Activated CD8-positive, alpha-beta memory T cell treated with anti-CD3 and anti-CD28 coated beads, Interleukin-2, amount 10 ng/mL, durations not matched to agents 7 days and 5 days (primary cell): ENCODE results near the gene GATA2. TPM values are rescaled to one million over a fixed set of nuclear protein-coding genes. Genes with fewer than 3 reads are reported as not detected.

Experiments used
- ATAC-seq: fragments of 150-1000 bp; cut with Tn5 transposase; one replicate; pipeline ENCODE4 v1.10.0; 2021; ENCODE audit warnings: moderate library complexity
- CTCF ChIA-PET: fragments of 350-600 bp; sonication (Branson Sonifier 250); formaldehyde crosslinking; loops from one replicate; lab custom pipeline; 2021; ENCODE audit warnings: antibody characterized with exemption; lab: Charles Lee
- DNase-seq: peaks from one replicate; pipeline ENCODE4 v3.0.0-alpha.2; 2020
- H3K27ac Mint-ChIP-seq: one replicate; pipeline ENCODE4 v1.8.0; 2021; ENCODE audit warnings: mild to moderate bottlenecking, mixed read lengths
- H3K27me3 Mint-ChIP-seq: one replicate; pipeline ENCODE4 v1.8.0; 2021; ENCODE audit warnings: mixed read lengths
- H3K36me3 Mint-ChIP-seq: one replicate; pipeline ENCODE4 v1.8.0; 2021; ENCODE audit warnings: mild to moderate bottlenecking, mixed read lengths
- H3K4me1 Mint-ChIP-seq: one replicate; pipeline ENCODE4 v1.8.0; 2021; ENCODE audit warnings: mixed read lengths
- H3K4me3 Mint-ChIP-seq: one replicate; pipeline ENCODE4 v1.8.0; 2021; ENCODE audit warnings: mild to moderate bottlenecking, moderate library complexity, mixed read lengths
- H3K9me3 Mint-ChIP-seq: one replicate; pipeline ENCODE4 v1.8.0; 2022; ENCODE audit warnings: low read depth, mixed read lengths
- total RNA-seq, 2 experiments: library from RNA; stranded (reverse); gene quantifications; one replicate each; pipeline ENCODE4 v1.2.3, GENCODE V29; 2021

GATA2 gene
- total RNA-seq, 2 experiments from 2014 or later = 0.28 TPM; not detected in 1

GRCh38 chr3:128482666-128483656 is 10.0 kb downstream of the GATA2 start:
- H3K27ac Mint-ChIP-seq = no peak overlapping the region
- CTCF ChIA-PET = interaction anchor here (0.6 to 1.5 kb wide), 6 partner anchors 45 to 409 kb away, joined by 3 to 5 read pairs (median 4); no protein-coding TSS in a partner anchor
- ATAC-seq = no peak
- peaks cover 10% of the 10 kb centered on the region for H3K4me1 Mint-ChIP-seq
- peaks cover 78% of the 10 kb centered on the region for H3K27me3 Mint-ChIP-seq
- H3K4me3 Mint-ChIP-seq = no peak overlapping the region
- no peaks in the 10 kb centered on the region for H3K36me3 Mint-ChIP-seq
- DNase-seq = no peak
- H3K9me3 Mint-ChIP-seq = no peaks in the 10 kb centered on the region

DNA sequence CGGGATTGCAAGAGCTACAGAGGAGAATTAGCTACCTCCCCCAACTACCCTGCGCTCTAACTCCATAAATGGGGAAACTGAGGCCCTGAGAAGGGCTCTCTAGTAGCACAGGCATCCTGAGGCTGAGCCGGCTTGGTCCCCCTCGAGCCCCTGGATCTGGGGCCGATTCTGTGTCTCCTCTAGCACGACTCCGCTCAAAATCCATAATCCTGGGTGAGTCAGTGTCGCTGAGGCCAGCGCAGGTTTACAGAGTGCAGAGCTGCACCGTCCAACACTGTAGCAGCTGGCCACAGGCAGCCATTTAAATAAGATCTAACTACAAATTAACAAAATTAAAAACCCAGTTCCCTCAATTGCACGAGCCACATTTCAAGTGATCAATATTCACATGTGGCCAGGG is 10.8 kb downstream of the GATA2 start:
- no peaks in the 10 kb centered on the region for H3K36me3 Mint-ChIP-seq
- H3K9me3 Mint-ChIP-seq = no peaks in the 10 kb centered on the region
- H3K27me3 Mint-ChIP-seq = peaks cover 75% of the 10 kb centered on the region
- H3K4me1 Mint-ChIP-seq = peaks cover 8% of the 10 kb centered on the region
- no peak overlapping the region for H3K27ac Mint-ChIP-seq
- DNase-seq (no peak), ATAC-seq (no peak)
- CTCF ChIA-PET = interaction anchor here (1.4 to 1.5 kb wide), 3 partner anchors 44 to 387 kb away, joined by 3 to 4 read pairs (median 4); no protein-coding TSS in a partner anchor
- no peak overlapping the region for H3K4me3 Mint-ChIP-seq

DNA sequence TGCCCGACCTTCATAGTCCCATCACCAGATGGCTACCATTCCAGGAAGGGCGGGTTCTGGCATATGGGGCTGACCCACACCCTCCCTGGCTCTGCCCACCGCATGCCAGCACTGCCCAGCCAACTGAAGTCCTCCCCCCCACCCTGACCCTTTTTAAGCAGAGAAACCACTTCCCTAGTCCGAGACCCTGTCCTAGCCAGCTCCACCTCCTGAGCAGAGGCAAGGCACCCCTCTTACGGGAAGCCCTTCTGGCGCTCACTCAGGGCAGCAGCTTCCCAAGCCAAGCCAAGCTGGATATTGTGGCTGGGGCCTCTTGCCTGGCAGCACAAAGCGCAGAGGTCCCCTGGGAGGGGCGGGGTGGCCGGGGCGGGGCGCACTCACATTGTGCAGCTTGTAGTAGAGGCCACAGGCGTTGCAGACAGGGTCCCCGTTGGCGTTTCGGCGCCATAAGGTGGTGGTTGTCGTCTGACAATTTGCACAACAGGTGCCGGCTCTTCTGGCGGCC is 11.5 kb downstream of the GATA2 start:
- ATAC-seq (no peak), DNase-seq (no peak)
- peaks cover 68% of the 10 kb centered on the region for H3K27me3 Mint-ChIP-seq
- H3K27ac Mint-ChIP-seq = no peak overlapping the region
- no peaks in the 10 kb centered on the region for H3K36me3 Mint-ChIP-seq
- H3K4me3 Mint-ChIP-seq = no peak overlapping the region
- no peaks in the 10 kb centered on the region for H3K9me3 Mint-ChIP-seq
- CTCF ChIA-PET = interaction anchor here (1.5 kb wide), 1 partner anchor 44 kb away, joined by 4 read pairs; no protein-coding TSS in a partner anchor
- peaks cover 7% of the 10 kb centered on the region for H3K4me1 Mint-ChIP-seq

- DNase-seq = no peak
- no peak overlapping the region for H3K4me3 Mint-ChIP-seq
- CTCF ChIA-PET = interaction anchor here (1.5 kb wide), 1 partner anchor 43 kb away, joined by 4 read pairs; no protein-coding TSS in a partner anchor
- no peaks in the 10 kb centered on the region for H3K9me3 Mint-ChIP-seq
- peaks cover 63% of the 10 kb centered on the region for H3K27me3 Mint-ChIP-seq
- ATAC-seq = no peak
- H3K27ac Mint-ChIP-seq = no peak overlapping the region
- peaks cover 7% of the 10 kb centered on the region for H3K4me1 Mint-ChIP-seq
- no peaks in the 10 kb centered on the region for H3K36me3 Mint-ChIP-seq
Observed at GRCh38 chr3:128480717-128481437, 12.1 kb downstream of the GATA2 start.

DNA sequence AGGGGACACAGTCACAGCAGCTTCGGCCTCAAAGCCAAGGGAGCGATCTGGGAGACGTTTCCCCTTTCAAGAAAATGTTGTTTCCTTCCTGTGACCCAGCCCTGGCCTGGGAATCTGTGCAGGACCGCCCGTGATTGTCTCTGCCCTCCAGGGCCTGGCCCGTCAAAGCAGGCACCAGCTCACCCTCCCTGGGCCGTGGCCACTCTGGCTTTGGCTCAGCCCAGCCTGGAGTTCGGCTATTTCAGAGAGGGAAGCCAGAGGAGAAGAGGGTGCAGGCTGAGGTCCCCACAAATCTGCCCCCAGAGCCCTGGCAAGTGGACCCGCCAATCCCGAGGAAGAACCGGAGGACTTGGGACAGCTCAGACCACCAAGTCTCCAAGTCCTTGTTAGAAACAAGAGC is 12.7 kb downstream of the GATA2 start:
- H3K27me3 Mint-ChIP-seq = peaks cover 57% of the 10 kb centered on the region
- ATAC-seq (no peak), DNase-seq (no peak)
- CTCF ChIA-PET = no interaction called here
- no peak overlapping the region for H3K4me3 Mint-ChIP-seq
- no peaks in the 10 kb centered on the region for H3K36me3 Mint-ChIP-seq
- no peak overlapping the region for H3K27ac Mint-ChIP-seq
- H3K4me1 Mint-ChIP-seq = peaks cover 7% of the 10 kb centered on the region
- H3K9me3 Mint-ChIP-seq = no peaks in the 10 kb centered on the region

GRCh38 chr3:128479558-128480086 is 13.4 kb downstream of the GATA2 start:
- H3K36me3 Mint-ChIP-seq = no peaks in the 10 kb centered on the region
- H3K4me1 Mint-ChIP-seq = peaks cover 7% of the 10 kb centered on the region
- H3K4me3 Mint-ChIP-seq = no peak overlapping the region
- H3K27me3 Mint-ChIP-seq = peaks cover 53% of the 10 kb centered on the region
- DNase-seq (no peak), ATAC-seq (no peak)
- no peaks in the 10 kb centered on the region for H3K9me3 Mint-ChIP-seq
- no peak overlapping the region for H3K27ac Mint-ChIP-seq
- CTCF ChIA-PET = no interaction called here

DNA sequence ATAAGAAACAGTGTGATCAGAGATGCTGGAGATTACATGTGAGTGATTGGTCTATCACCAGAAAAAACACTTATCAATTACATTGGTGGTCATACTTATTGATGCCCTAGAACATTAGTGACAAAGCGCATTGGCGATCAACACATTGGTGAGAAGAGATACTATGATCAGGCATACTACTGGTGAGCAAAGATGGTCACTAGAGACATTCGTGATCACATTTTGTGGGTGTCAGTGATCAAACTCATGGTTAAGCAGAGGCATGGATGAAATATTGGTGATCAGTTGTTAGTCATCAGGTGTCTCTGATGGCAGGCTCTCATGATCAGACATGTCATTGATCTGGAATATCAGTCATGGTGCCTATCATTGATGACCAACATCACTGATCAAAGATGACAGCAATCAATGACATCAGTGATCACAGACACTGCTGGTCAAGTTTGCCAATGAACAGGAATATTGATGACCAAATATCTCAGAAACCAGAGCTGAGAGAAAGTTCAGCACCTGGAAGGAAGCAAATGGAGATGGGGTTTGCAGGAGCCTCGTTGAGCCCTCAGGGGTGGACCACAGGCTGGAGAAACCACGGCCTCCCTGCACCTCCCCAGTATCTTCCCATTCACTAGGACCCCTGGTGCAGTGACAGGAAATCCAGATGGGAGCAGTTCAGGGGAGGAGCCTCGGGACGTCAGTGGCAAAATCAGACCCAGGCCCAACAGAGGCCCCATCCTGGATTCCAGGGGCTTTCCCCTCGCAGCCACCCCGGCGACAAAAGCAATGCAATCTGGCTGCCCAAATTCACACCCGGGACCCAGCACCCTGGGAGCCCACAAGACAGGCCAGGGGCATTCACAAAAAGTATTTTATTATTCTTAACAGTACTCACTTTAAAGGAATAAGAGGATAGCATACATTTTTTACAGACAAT is 14.2 kb downstream of the GATA2 start:
- ATAC-seq (no peak), DNase-seq (no peak)
- Mint-ChIP-seq H3K9me3 (no peaks in the 10 kb centered on the region), H3K4me1 (peaks cover 7% of the 10 kb centered on the region), H3K4me3 (no peak overlapping the region), H3K27ac (no peak overlapping the region), H3K36me3 (no peaks in the 10 kb centered on the region), H3K27me3 (peaks cover 47% of the 10 kb centered on the region)
- CTCF ChIA-PET = no interaction called here

GRCh38 chr3:128476659-128477058 is 16.3 kb downstream of the GATA2 start:
- no peaks in the 10 kb centered on the region for H3K9me3 Mint-ChIP-seq
- DNase-seq = no peak

DNA sequence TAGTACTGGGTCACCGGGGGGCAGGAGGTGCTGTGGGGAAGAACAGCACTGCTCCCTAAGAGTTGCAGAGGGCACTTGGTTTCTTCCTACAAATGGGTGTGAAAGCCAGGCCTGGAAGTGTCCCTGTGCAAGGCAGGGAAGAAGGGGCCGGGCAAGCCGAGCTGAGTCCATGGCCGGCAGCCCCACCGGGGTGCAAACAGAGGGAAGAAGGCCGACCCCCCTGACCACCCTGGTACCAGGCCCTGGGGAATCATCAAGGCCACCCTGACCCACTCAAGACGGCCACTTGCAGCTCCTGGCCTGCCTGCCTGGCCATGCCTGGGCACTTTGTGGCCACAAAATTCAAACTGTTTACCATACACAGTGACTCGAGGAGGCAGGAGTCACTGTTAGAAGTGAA is 17.6 kb downstream of the GATA2 start:
- H3K9me3 Mint-ChIP-seq = no peaks in the 10 kb centered on the region
- peaks cover 33% of the 10 kb centered on the region for H3K27me3 Mint-ChIP-seq
- no peak overlapping the region for H3K4me3 Mint-ChIP-seq
- no peak overlapping the region for H3K27ac Mint-ChIP-seq
- no peak for DNase-seq
- H3K4me1 Mint-ChIP-seq = no peaks in the 10 kb centered on the region
- CTCF ChIA-PET = interaction anchor here (0.7 kb wide), 1 partner anchor 36 kb away, joined by 3 read pairs; no protein-coding TSS in a partner anchor
- H3K36me3 Mint-ChIP-seq = no peaks in the 10 kb centered on the region
- ATAC-seq = no peak

More at GRCh38 chr3:128476659-128477058, 16.3 kb downstream of the GATA2 start:
- Mint-ChIP-seq H3K4me1 (no peaks in the 10 kb centered on the region), H3K27me3 (peaks cover 35% of the 10 kb centered on the region), H3K36me3 (no peaks in the 10 kb centered on the region), H3K4me3 (no peak overlapping the region), H3K27ac (no peak overlapping the region)
- CTCF ChIA-PET = no interaction called here
- ATAC-seq = no peak

DNA sequence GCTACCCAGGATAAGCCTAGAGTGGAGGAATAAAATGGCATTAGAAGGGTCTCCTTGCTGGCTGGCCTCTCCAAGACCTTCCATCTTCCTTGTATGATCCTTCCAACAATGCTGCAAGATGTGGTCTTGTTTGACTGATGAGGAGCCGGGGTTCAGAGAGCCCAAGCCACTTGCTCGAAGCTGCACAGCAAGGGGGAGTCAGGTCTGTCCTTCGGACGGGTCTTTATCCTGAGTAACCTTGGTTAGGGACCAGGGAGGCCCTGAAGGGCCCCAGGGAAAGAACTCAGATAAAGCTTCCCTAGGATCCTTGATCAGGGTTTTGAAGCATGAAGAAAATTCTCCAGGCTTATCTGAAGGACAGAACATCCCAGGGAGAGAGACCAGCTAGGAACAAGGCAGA is 19.3 kb downstream of the GATA2 start:
- H3K4me1 Mint-ChIP-seq = no peaks in the 10 kb centered on the region
- H3K9me3 Mint-ChIP-seq = no peaks in the 10 kb centered on the region
- H3K36me3 Mint-ChIP-seq = no peaks in the 10 kb centered on the region
- peaks cover 24% of the 10 kb centered on the region for H3K27me3 Mint-ChIP-seq
- H3K27ac Mint-ChIP-seq = no peak overlapping the region
- CTCF ChIA-PET = interaction anchor here (1.2 kb wide), 1 partner anchor 24 kb away, joined by 4 read pairs; no protein-coding TSS in a partner anchor
- DNase-seq (no peak), ATAC-seq (no peak)
- H3K4me3 Mint-ChIP-seq = no peak overlapping the region

- no peak overlapping the region for H3K27ac Mint-ChIP-seq
- peaks cover 18% of the 10 kb centered on the region for H3K27me3 Mint-ChIP-seq
- H3K4me1 Mint-ChIP-seq = no peaks in the 10 kb centered on the region
- DNase-seq (no peak), ATAC-seq (no peak)
- no peaks in the 10 kb centered on the region for H3K9me3 Mint-ChIP-seq
- no peak overlapping the region for H3K4me3 Mint-ChIP-seq
- CTCF ChIA-PET = interaction anchor here (1.2 kb wide), 1 partner anchor 24 kb away, joined by 4 read pairs; no protein-coding TSS in a partner anchor
- no peaks in the 10 kb centered on the region for H3K36me3 Mint-ChIP-seq
Observed at GRCh38 chr3:128473180-128473519, 19.9 kb downstream of the GATA2 start.

GRCh38 chr3:128472449-128473179 is 20.4 kb downstream of the GATA2 start:
- DNase-seq (no peak), ATAC-seq (no peak)
- H3K4me1 Mint-ChIP-seq = no peaks in the 10 kb centered on the region
- no peaks in the 10 kb centered on the region for H3K36me3 Mint-ChIP-seq
- CTCF ChIA-PET = no interaction called here
- H3K9me3 Mint-ChIP-seq = no peaks in the 10 kb centered on the region
- H3K27me3 Mint-ChIP-seq = peaks cover 16% of the 10 kb centered on the region
- H3K4me3 Mint-ChIP-seq = no peak overlapping the region
- H3K27ac Mint-ChIP-seq = no peak overlapping the region
